HG03135 (cell line): ENCODE measurements around the gene TMEM212.
"Not testable (repeated sequence)": the region's sequence is repeated elsewhere in the genome, so short reads cannot be mapped to it uniquely, and the experiment has no call there.

Experiments
- ATAC-seq: cut with Tn5 transposase; IDR thresholded peaks from one replicate; pipeline ENCODE4 v1.9.1; 2021; ENCODE audit warnings: mild to moderate bottlenecking, moderate library complexity; ENCODE audit not compliant: unreplicated experiment

The TMEM212 gene

DNA sequence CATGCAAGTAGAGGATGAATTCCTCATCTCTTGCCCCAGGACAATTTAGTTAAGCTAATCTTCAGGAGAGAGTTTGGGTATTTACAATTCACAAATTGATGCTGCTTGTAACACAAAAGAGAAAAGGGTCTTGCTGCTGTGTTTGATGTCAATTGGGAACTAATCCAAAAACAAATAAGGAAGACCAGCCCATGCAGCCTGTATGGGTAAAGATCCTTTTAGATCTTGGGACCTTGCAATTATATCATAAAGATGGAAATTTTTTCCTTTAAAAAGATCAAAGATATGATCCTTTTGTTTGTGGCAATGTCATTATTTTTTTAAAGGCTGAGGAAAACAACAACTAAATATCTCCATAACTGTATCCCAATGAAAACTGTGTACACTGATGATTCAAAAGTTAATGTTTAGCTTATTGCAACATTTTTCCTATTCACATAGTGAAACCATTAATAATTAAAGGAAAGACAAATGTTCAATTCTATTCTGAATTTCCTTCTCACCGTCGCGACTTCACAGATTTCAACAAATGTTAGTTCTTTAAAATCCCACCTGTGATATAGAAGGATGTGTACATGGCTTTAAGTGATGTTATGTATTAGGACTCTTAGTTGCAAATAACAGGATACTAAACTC, 40.2 kb downstream of the TMEM212 start:
- no peak for ATAC-seq

DNA sequence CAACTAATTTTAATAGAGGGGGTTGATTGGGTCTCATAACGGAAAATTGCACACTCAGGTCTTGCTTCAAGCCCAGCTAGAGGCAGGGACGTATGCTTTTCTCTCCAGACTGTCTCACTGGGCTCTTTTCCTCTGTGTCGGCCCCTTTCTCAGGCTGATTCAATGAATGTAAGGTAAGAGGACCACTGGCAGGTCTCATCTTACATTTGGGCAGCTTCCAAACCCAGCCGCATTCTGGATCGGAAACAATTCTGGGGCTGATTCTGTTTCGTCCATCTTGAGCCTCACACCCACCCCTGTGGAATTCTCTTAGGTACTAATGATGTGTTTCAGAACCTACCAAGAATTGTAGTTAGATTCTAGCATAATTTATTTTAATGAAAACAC, 40.7 kb downstream of the TMEM212 start:
- no peak for ATAC-seq

DNA sequence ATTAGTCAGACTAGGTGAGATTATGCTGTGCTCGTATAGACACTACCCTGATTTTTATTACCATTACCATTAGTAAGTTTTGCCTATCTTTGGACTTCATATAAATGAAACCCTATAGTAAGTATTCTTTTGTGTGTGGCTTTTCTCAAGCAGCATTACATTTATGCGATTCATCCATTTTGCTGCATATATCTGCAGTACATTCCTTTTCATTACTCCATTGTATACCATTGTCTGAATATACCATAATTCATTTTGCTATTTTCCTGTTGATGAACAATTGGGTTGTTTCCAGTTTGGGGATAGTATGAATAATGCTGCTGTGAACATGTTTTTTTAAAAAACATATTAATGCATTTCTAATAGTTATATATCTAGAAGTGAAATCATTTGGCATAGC, 45.3 kb downstream of the TMEM212 start:
- ATAC-seq = no peak

DNA sequence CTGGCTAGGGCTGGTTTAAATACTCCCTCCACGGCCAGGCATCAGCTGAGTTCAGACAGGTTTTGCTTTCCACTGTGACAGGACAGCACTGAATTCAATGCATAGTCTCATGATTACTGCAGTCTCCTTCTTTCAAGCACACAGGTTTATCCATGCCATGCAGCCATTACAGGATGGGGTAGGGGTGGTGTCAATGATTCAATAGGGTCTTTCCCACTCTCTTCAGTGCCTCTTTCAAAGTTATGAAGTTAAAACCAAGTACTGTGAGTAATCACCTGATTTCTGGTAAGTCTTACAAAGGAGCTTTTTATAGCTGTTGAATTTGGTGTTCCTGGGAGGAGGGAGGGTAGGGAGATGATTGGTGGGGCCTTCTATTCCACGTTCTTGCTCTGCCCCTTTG, 47.2 kb downstream of the TMEM212 start:
- no peak for ATAC-seq

DNA sequence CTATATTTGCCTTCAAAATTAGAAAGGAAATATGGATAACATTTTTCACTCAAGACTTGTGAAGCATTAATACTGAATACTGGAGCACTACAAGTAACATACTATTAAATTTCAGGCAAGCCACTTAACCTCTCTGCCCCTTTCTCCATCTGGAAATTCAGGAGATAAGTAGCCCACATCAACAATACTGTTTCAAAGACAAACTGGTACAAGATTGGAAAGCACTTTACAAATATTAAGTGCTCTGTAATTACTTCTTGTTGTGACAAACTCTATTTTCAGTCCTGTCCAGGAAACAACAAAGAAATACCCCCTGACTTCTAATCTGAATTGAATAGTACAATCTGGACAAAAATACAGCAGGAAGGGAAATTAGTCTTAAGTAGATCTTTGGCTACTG, 49.3 kb downstream of the TMEM212 start:
- no peak for ATAC-seq

GRCh38 chr3:171895291-171895690, 52.1 kb downstream of the TMEM212 start:
- ATAC-seq = no peak

- ATAC-seq = no peak
Measured at GRCh38 chr3:171895900-171896299, 52.8 kb downstream of the TMEM212 start.

GRCh38 chr3:171896316-171896715, 53.2 kb downstream of the TMEM212 start:
- no peak for ATAC-seq

GRCh38 chr3:171898192-171898591, 55.0 kb downstream of the TMEM212 start:
- ATAC-seq = no peak

DNA sequence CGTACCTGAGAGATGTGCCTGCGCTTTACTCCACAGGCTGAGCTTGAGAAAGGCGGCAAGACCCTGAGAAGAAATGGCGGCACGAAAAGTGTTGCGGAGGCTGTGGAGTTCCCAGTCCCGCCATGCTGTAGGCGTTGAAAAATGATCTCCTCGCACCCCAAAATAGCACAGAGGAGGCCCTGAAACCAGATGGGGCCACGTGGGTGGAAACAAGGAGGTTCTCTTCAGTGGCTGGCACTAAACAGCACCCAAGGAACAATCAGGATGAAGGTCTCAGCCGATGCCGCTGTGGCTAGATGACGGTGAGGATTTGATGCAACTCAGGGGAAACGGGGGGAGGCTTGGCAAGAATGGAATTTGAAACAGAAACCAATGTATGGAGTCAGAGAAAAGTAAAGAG, 57.3 kb downstream of the TMEM212 start:
- ATAC-seq = no peak

- no peak for ATAC-seq
Measured at GRCh38 chr3:171901615-171902312, 58.6 kb downstream of the TMEM212 start.

DNA sequence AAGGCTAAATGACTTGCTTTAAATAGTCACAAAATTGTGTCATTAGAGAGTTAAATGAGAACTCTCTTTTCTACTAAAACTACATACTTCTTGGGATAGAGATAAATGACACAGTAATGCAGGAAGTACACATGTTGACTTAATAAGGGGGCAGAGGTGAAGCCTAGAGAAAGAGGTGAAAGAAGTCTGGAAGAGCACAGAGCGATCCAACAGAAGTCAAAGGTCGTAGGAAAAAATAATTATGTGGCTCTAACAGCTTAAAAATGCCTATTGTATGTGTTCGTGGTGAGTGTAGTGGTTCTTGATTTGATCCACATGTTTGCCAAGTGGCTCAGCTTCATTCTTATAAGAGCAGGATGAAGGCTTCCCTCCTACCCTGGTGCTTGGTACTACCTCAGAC, 61.7 kb downstream of the TMEM212 start:
- no peak for ATAC-seq

- ATAC-seq = not testable (repeated sequence)
Measured at GRCh38 chr3:171906503-171906902, 63.4 kb downstream of the TMEM212 start.

- ATAC-seq = no peak
Measured at GRCh38 chr3:171906951-171907676, 64.0 kb downstream of the TMEM212 start.

DNA sequence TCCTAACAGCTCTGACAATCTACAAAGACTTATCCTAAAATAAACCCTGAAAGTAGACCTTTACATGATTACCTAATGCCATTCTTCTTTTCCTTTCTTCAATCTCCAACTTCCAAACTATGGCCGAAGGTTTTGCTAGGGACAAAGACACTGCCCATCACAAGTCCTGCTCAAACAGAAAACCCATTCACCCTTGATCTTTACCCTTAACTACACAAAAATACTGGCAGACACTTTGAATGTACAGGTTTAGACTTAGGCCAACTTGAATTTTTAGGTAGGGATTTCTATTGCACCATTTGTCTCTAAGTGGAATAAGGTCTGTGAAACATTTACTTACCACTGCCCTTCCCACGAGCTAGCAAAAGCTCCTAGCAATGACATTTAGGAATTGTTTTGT, 64.6 kb downstream of the TMEM212 start:
- no peak for ATAC-seq

- no peak for ATAC-seq
Measured at GRCh38 chr3:171908731-171909130, 65.6 kb downstream of the TMEM212 start.
